Smooth muscle cell of the coronary artery (primary cell): ENCODE measurements around the gene MRPS25. TPM values are rescaled to one million over a fixed set of nuclear protein-coding genes. Genes with fewer than 3 reads are reported as not detected.

Source experiments
- total RNA-seq: library from RNA; depleted of rRNA; stranded (reverse); fragments of >200 nt; gene quantifications from 2 replicates; pipeline ENCODE4 v1.2.3, GENCODE V29; 2014; ENCODE audit warnings: low replicate concordance

Gene MRPS25
- 15.9 and 25.3 TPM in 2 replicates for total RNA-seq

DNA sequence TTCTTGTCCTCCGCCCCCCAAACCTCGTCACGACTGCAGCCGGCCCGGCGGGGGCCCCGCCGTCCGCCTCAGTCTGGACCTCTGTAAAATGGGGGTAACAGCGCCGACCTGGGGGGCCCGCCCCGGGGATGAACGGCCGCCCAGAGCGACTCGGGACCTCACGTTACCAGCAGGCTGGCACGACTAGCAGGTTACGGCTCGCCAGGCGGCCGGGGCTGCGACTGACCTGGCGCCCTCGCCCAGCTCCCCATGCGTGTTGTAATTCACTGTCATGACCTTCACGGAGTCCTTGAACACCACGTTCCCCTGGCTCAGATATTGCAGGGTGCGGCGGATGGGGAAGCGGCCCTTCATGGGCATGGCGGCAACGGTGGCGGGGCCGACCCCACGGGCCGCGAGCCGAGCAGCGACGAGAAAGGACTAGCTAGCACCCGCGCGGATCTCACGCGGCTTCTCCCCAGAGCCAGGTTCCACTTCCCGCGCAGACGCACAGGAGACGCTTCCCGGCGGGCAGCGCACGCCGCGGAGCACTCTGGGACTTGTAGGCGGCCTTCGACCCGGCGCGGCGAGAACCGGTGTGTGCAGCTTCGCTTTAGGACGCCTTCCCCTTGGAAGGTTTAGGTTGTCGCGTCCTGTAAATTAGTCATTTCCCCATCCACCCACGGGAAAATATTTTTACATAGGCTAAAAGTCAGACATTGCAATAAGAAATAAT, at the start of gene MRPS25:
TSS of gene MRPS25 (minus strand) at position 481 of the 715 bp plus-strand sequence. CDS start at position 360, 121 bp downstream.

DNA sequence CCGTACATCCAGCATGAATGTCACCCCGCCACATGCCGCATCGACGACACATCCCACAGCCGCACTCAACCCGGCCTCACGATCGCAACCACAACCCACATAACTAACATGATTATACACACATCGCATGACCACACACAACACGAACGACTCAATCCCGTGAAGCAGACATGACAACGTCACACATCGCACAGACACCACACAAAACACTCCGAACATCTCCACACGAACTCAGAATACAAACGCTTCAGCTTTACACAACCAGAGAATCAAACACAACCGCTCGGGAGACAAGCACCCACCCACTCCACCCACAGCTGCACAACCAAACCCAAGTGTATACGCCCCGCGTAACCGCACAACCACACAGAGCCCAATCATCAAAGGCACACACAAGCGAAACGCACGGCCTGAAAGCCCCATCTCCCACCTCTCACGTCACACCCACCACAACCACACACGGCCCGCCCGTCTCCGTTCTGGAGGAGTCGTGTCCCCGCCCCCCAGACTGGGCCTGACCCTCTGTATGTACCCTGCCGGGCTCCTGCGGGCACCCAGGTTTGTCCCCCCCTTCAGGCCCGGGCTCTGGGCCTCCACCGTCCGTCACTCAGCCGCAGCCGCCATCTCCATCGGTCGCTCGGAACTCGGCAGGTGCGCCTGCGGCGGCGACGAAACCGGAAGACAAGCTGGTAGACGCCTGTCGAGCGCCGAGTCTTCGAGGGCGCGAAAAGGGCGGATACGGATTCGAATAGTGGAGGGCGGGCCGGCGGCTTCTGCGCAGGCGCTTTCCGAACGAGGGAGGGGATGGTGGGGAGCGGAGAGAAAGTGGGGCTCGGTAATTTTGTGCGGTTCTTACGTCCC, 33.6 kb upstream of the MRPS25 start, which contains the start of gene RBSN:
TSS of gene RBSN (minus strand) at position 646 of the 861 bp plus-strand sequence. CDS start 3,028 bp downstream, outside the sequence.

Other genes with a start within 250 kb of the MRPS25 start
- 1.3 and 3.8 TPM in 2 replicates for gene FGD5, start 246.4 kb downstream of the MRPS25 start, total RNA-seq
- gene NR2C2, start 117.7 kb downstream of the MRPS25 start, total RNA-seq, result 8.1 and 13.8 TPM in 2 replicates
- gene RBSN, start 33.8 kb upstream of the MRPS25 start, total RNA-seq, result 18.9 and 26.3 TPM in 2 replicates
- gene CAPN7, start 140.9 kb upstream of the MRPS25 start, total RNA-seq, result 15.6 and 27.3 TPM in 2 replicates